Placental epithelial cell (primary cell): ENCODE results near the gene AZGP1. TPM values are rescaled to one million over a fixed set of nuclear protein-coding genes. Genes with fewer than 3 reads are reported as not detected.

ENCODE experiments used
- small RNA-seq: library from RNA; depleted of rRNA; stranded (forward); fragments of <200 nt; gene quantifications from one replicate; pipeline ENCODE3, GENCODE V24; 2012
- total RNA-seq: library from RNA; depleted of rRNA; stranded (reverse); fragments of >200 nt; gene quantifications from 2 replicates; pipeline ENCODE4 v1.2.3, GENCODE V29; 2012

The AZGP1 gene
- total RNA-seq: not detected in 2 replicates

DNA sequence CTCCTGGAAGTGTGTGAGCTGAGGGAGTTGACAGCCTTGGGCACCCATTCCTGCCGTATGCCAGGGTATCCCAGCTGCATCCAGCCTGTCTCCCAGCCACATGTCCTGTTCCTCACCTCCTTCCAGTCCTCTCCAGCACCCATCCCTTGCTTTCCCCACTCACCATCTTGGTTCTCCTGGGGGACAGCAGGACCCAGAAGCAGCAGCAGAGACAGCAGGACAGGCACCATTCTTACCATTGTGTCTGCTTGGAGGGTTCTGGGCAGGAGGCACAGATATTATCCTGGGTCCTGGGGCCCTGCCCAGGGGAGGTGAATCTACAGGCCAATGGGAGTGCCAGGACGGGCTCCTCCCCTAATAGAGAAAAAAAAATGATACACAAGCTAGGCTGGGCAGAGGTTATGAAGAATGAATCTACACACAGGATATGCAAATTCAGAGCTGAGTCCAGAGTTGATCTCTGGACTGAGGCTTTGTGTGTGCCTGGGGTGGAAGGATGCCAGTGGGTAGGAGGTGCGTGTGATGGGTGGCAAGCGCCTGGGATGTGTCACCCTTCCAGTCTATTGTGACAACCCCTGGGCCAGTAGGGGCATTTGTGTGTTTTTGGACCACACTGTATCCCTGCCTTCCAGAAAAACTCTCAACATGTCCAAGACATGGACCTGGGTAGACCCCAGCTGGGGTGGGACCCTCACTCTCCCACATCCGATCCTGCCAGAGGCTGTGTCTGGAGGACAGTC, at the start of gene AZGP1:
TSS of gene AZGP1 (minus strand) at position 250 of the 740 bp plus-strand sequence. CDS start at position 239, 11 bp downstream.

DNA sequence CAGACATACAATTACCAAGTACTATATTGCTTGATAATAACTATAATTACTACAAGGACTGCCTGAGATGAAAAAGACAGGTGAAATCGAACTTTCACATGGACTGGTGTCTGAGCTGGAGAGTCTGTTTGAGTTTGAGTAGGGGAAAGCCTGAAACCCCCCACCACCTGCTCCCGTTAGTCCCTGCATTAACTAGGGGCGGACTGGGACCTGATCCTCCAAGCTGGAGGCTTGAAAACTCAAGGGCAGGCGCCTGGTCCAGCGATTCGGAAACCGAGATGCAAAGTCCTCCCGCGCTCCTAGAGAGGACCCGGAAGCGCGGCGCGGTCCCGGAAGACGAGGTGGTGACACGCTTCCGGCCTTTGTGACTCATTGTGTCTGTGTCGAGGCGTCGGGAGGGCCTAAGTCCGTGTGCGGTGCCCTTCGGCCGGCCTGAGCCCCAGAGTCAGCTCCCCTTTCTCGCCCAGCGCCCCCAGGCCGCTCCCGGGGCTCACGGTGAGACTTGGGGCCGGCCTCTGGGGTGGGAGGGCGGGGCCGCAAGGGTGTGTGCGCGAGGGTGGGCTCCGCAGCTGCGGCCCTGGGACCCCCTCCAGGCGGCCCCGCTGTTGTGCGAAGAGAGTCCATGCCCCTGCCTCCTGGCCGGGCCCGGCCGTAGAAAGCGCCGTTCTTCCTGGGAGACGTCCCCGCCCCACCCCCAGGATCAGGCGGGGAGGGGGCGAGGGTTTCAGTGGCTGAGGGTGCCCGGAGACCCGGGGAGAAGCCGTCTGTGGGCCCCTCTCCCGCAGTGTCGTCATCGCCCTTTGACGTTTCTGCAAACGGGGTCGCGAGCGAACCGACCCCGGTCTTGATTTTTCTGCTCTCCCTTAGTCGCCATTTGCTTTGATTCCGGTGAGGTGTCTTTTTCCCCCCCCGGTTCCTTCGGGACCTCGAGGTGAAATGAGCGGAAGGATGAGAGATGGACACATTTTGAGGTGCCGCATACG, 39.7 kb upstream of the AZGP1 start, which contains the start of gene ZKSCAN1:
TSS of gene ZKSCAN1 (plus strand) at position 365 of the 983 bp plus-strand sequence. CDS start 7,911 bp downstream, outside the sequence.

DNA sequence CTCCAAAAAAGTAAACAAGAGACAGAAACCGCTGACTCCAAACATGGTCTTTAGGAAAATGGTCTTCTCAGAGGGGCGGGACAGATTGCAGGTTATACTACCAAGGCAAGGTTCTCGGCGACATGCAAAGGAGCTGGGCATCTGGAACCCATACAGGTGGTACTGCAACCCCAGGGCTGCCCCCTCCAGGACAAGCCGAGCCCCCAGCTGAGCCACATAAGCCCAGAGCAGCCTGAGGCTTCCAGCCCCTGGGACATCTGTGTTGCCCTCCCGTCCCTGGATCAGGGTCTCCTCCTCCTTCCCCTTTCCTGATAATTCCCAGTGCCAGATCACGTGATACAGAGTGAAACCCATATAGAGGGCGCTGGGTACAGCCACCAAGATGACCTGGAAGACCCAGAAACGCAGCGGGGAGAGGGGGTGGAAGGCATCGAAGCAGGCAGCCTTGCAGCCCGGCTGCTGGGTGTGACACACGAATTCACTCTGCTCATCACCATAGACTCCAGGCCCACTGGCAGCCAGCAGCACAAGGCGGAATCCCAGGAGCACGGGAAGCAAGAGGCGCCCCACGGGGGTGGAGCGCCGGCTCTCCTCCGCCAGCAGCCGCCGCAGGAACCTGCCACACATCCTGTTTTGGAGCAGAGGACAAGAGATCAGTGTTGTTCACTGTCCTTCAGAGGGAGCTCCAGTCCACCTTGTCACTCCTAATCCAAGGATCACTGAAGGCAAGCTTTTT, 46.7 kb downstream of the AZGP1 start, which contains the start of gene GJC3:
TSS of gene GJC3 (minus strand) at position 627 of the 736 bp plus-strand sequence. CDS start at position 627, 0 bp downstream.

DNA sequence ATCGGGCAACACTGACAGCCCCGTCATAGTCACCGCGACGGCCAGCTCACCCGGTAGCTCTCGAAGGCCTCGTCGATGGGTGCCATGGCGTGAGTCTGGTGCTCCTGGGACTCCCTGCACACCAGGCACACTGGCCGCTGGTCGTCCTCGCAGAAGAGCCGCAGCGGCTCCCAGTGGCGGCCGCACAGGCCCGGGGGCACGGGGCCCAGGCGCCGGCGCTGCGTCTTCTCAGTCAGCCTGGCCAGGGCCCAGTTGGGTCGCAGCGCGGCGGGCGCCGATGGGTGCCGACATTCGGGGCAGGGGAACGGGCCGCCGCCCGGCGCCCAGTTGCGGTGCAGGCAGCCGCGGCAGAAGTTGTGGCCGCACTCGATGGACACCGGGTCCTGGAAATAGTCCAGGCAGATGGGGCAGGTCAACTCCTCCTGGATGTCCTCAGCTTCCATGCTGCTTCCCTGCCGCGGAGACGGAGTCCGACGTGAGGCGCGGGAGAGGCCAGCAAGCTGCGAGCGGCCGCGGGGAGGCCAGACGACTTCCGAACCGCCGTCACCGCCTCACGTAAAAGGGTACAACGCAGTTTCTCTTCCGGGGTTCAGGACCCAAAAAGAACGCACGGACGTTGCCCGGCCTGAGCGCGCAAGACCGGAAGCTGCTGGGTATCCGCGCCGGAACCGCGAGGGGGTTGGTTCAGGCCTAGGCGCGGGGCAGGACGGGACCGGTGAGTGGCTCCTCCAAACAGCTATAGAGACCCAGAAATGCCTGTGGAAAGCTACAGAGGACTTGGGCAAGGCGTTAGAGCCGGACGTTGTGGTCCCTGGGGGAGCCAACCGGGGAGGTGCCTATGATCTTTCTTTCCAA, 56.6 kb downstream of the AZGP1 start, which contains the start of gene TRIM4:
TSS of gene TRIM4 (minus strand) at position 572 of the 855 bp plus-strand sequence. CDS start at position 443, 129 bp downstream.

Small RNA genes lying within 50 kb of the gene (small RNA-seq; reads per million reads assigned to genes)
- gene RF00019 (not detected), gene RF00561 (0.12 reads per million)

Other genes with a start within 250 kb of the AZGP1 start
- 0.22 TPM in 1 of 2 replicates, not detected in the other for gene CYP3A7, start 240.8 kb downstream of the AZGP1 start, total RNA-seq
- not detected in 2 replicates for gene CYP3A4, start 191.8 kb downstream of the AZGP1 start, total RNA-seq
- not detected in 2 replicates for gene CYP3A43, start 148.0 kb downstream of the AZGP1 start, total RNA-seq
- gene OR2AE1, start 99.0 kb downstream of the AZGP1 start, total RNA-seq: under 0.01 and 0.54 TPM in 2 replicates
- gene TRIM4, start 56.5 kb downstream of the AZGP1 start, total RNA-seq: 27.3 and 45.9 TPM in 2 replicates
- under 0.01 TPM in 1 of 2 replicates, not detected in the other for gene GJC3, start 46.4 kb downstream of the AZGP1 start, total RNA-seq
- 43.4 and 54.6 TPM in 2 replicates for gene ZKSCAN1, start 39.6 kb upstream of the AZGP1 start, total RNA-seq
- gene ZSCAN21, start 73.7 kb upstream of the AZGP1 start, total RNA-seq: 8.0 and 8.6 TPM in 2 replicates
- 29.6 and 48.3 TPM in 2 replicates for gene ZNF3, start 105.7 kb upstream of the AZGP1 start, total RNA-seq
- 40.0 and 54.4 TPM in 2 replicates for gene COPS6, start 112.9 kb upstream of the AZGP1 start, total RNA-seq
- gene MCM7, start 125.4 kb upstream of the AZGP1 start, total RNA-seq: 47.9 and 52.2 TPM in 2 replicates
- 16.2 and 19.2 TPM in 2 replicates for gene AP4M1, start 125.6 kb upstream of the AZGP1 start, total RNA-seq
- gene TAF6, start 143.3 kb upstream of the AZGP1 start, total RNA-seq: 24.7 and 45.3 TPM in 2 replicates
- 20.0 and 36.5 TPM in 2 replicates for gene CNPY4, start 143.6 kb upstream of the AZGP1 start, total RNA-seq
- gene MBLAC1, start 150.9 kb upstream of the AZGP1 start, total RNA-seq: 0.87 and 2.0 TPM in 2 replicates
- 70.5 and 91.9 TPM in 2 replicates for gene LAMTOR4, start 172.9 kb upstream of the AZGP1 start, total RNA-seq
- 11.0 and 14.0 TPM in 2 replicates for gene TRAPPC14, start 182.7 kb upstream of the AZGP1 start, total RNA-seq
- 1.2 and 2.6 TPM in 2 replicates for gene GAL3ST4, start 192.6 kb upstream of the AZGP1 start, total RNA-seq
- gene GPC2, start 201.3 kb upstream of the AZGP1 start, total RNA-seq: 2.7 and 3.1 TPM in 2 replicates
- gene STAG3, start 201.9 kb upstream of the AZGP1 start, total RNA-seq: 1.2 and 2.1 TPM in 2 replicates
- not detected in 2 replicates for gene PVRIG, start 243.9 kb upstream of the AZGP1 start, total RNA-seq